ENCODE data around the gene COL18A1.
A peak's percentile ranks its signal among the peaks of the same experiment; 100 is the strongest.

The COL18A1 gene

DNA sequence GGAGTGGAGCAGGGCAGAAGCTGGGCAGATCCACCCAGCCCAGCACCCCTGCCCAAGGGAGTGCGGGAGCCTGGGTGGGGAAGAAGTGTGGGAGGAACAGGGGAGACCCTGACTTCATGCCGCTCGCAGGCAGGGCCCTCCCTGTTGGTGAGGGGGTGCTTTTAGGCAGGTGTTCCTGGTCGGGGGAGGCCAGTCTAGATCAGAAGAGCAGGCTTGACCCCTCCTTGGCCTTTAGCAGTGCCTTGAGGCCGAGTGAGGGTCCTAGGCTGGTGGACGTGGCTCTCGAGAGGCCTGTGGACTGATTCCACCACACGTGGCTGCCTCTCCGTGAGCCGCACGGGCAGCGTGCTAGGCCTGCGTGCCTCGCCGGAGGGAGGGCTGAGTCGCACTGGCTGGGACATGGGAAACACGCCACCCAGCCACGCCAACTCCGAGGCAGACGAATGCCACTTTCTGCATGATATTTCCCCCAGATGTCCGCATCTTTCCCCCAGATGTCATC, 19.4 kb upstream of the COL18A1 start:
- H3K9me3 ChIP-seq (ENCODE audit: control insufficient read depth, low read length), result no peaks in the 10 kb centered on the region
- H3K4me3 ChIP-seq (ENCODE audit: low read length), result no peak overlapping the region
- no peak for DNase-seq (ENCODE audit: low read depth)
- H3K4me1 ChIP-seq (ENCODE audit: control insufficient read depth, insufficient read depth, low read length), result peaks cover 13% of the 10 kb centered on the region
- H3K9ac ChIP-seq (ENCODE audit: low read length), result no peak overlapping the region
- H3K36me3 ChIP-seq (ENCODE audit: control insufficient read depth, insufficient read depth, low read length, severe bottlenecking), result no peaks in the 10 kb centered on the region
- peaks cover 8% of the 10 kb centered on the region for H3K27me3 ChIP-seq (replicated peaks; ENCODE audit: control insufficient read depth, insufficient read depth, low read length)

DNA sequence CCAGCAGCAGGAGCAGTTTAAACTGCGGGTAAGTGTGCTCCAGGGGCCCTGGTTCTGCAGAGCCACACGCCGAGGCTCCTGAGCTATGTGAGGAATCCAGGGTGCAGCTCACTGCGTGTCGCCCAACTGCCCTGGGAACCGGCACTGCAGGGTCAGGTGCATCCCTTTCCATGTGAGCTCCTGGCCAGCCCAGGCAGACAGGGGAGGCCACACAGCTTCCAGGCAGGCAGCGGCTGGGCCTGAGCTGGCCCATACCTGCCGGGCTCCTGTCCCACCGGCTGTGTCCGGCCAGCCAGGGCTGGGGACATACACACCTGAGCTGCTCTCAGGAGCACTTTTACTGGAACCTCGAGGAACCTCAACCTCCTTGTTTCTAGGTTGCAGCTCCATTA, 18.6 kb upstream of the COL18A1 start:
- Histone ChIP-seq H3K4me1 (ENCODE audit: control insufficient read depth, insufficient read depth, low read length) (peaks cover 13% of the 10 kb centered on the region), H3K36me3 (ENCODE audit: control insufficient read depth, insufficient read depth, low read length, severe bottlenecking) (no peaks in the 10 kb centered on the region), H3K4me3 (ENCODE audit: low read length) (peak overlapping the region; percentile 51), H3K27me3 (replicated peaks; ENCODE audit: control insufficient read depth, insufficient read depth, low read length) (peaks cover 7% of the 10 kb centered on the region), H3K9ac (ENCODE audit: low read length) (no peak overlapping the region), H3K9me3 (ENCODE audit: control insufficient read depth, low read length) (no peaks in the 10 kb centered on the region)
- DNase-seq (ENCODE audit: low read depth), result no peak

DNA sequence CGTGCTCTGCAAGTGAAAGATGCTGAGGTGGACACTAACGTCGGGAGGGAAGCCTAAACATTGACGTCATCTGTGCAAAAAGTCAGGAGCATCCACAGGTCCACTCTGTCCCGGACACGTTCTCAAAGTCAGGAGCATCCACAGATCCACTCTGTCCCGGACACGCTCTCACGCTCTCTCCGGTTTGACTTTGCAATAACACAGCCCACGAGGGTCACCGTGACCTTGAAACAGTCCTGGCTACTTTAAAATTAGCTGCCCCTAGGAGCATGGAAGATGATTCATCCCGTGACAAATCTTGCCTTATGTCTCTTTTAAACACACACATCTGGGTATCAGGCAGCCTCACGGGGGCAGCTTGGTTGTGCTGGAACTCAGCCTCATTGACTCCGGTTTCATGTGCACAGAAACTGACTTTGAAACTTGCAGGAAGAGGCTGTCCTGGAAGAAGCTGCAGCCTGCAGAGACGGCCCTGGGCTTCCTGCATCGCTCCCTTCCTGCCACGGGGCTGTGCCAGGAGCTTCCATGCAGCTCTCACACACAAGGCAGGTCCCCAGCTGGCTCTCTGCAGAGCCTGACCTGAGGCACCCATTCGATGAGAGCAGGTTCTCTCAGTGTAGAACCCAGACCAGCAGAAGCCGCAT, 18.1 kb upstream of the COL18A1 start:
- Histone ChIP-seq H3K36me3 (ENCODE audit: control insufficient read depth, insufficient read depth, low read length, severe bottlenecking) (no peaks in the 10 kb centered on the region), H3K9me3 (ENCODE audit: control insufficient read depth, low read length) (no peaks in the 10 kb centered on the region), H3K9ac (ENCODE audit: low read length) (peak overlapping the region; percentile 10), H3K27me3 (replicated peaks; ENCODE audit: control insufficient read depth, insufficient read depth, low read length) (peaks cover 12% of the 10 kb centered on the region), H3K4me3 (ENCODE audit: low read length) (peak overlapping the region; percentile 51), H3K4me1 (ENCODE audit: control insufficient read depth, insufficient read depth, low read length) (peaks cover 13% of the 10 kb centered on the region)
- peak; percentile 91 for DNase-seq (ENCODE audit: low read depth)

- Histone ChIP-seq H3K9ac (ENCODE audit: low read length) (peak overlapping the region; percentile 10), H3K27me3 (replicated peaks; ENCODE audit: control insufficient read depth, insufficient read depth, low read length) (peaks cover 17% of the 10 kb centered on the region), H3K4me3 (ENCODE audit: low read length) (no peak overlapping the region), H3K36me3 (ENCODE audit: control insufficient read depth, insufficient read depth, low read length, severe bottlenecking) (no peaks in the 10 kb centered on the region), H3K4me1 (ENCODE audit: control insufficient read depth, insufficient read depth, low read length) (peaks cover 13% of the 10 kb centered on the region), H3K9me3 (ENCODE audit: control insufficient read depth, low read length) (no peaks in the 10 kb centered on the region)
- DNase-seq (ENCODE audit: low read depth), result no peak
These were observed 17.5 kb upstream of the COL18A1 start for GRCh38 chr21:45387506-45387905.

DNA sequence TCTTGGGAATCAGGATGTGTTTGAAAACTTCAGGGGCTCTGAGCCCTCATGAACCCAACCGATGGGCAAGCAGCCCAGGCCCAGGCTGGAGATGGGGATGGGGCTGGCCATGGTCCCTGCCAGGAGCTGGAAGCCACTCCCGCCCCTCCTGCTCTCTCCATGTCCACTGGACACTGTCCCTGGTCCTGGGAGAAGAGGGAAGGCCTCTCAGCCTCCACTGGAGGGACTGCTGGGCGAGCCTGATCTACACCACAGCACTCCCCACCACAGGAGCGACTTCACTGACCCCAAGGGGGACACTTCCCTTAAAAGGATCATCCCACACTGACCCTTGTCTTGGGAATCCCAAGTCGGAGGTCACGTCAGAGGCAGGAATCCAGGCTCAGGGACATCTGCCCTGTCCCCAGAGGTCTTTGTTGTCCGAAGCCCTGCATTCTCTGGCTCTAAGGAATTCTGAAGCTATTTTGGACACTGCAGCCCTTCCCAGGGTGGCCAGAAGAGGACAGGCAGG, 16.9 kb upstream of the COL18A1 start:
- Histone ChIP-seq H3K27me3 (replicated peaks; ENCODE audit: control insufficient read depth, insufficient read depth, low read length) (peaks cover 17% of the 10 kb centered on the region), H3K4me3 (ENCODE audit: low read length) (no peak overlapping the region), H3K9ac (ENCODE audit: low read length) (no peak overlapping the region), H3K36me3 (ENCODE audit: control insufficient read depth, insufficient read depth, low read length, severe bottlenecking) (no peaks in the 10 kb centered on the region), H3K4me1 (ENCODE audit: control insufficient read depth, insufficient read depth, low read length) (peaks cover 13% of the 10 kb centered on the region), H3K9me3 (ENCODE audit: control insufficient read depth, low read length) (no peaks in the 10 kb centered on the region)
- no peak for DNase-seq (ENCODE audit: low read depth)

DNA sequence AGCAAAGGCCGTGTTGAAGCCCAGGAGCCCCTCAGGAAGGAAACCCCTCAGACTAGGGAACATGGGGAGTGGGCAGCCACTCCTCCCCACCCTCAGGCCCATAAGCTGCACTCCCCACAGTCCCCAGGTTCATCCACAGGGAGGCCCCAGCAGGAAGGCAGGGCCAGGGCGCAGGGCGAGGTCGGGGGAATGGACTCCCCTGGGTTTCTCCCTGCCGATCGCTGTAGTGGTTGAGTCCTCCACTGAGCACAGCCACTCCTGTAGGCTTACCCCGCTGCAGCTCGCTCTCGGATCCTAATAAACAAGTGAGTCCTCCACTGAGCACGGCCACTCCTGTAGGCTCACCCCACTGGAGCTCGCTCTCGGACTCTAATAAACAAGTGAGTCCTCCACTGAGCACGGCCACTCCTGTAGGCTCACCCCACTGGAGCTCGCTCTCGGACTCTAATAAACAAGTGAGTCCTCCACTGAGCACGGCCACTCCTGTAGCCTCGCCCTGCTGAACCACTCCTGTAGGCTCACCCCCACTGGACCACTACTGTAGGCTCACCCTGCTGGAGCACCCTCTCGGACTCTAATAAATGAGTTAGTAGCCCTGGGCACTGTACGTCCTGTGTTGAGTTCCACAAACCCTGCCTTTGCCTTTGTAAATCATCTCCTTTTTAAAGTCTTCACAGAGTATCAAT, 16.2 kb upstream of the COL18A1 start:
- H3K9me3 ChIP-seq (ENCODE audit: control insufficient read depth, low read length), result no peaks in the 10 kb centered on the region
- H3K4me1 ChIP-seq (ENCODE audit: control insufficient read depth, insufficient read depth, low read length), result peaks cover 13% of the 10 kb centered on the region
- DNase-seq (ENCODE audit: low read depth), result no peak
- no peak overlapping the region for H3K9ac ChIP-seq (ENCODE audit: low read length)
- no peaks in the 10 kb centered on the region for H3K36me3 ChIP-seq (ENCODE audit: control insufficient read depth, insufficient read depth, low read length, severe bottlenecking)
- no peak overlapping the region for H3K4me3 ChIP-seq (ENCODE audit: low read length)
- H3K27me3 ChIP-seq (replicated peaks; ENCODE audit: control insufficient read depth, insufficient read depth, low read length), result peaks cover 17% of the 10 kb centered on the region

GRCh38 chr21:45390121-45390751, 14.7 kb upstream of the COL18A1 start:
- Histone ChIP-seq H3K4me1 (ENCODE audit: control insufficient read depth, insufficient read depth, low read length) (peaks cover 13% of the 10 kb centered on the region), H3K36me3 (ENCODE audit: control insufficient read depth, insufficient read depth, low read length, severe bottlenecking) (no peaks in the 10 kb centered on the region), H3K9ac (ENCODE audit: low read length) (no peak overlapping the region), H3K27me3 (replicated peaks; ENCODE audit: control insufficient read depth, insufficient read depth, low read length) (peaks cover 18% of the 10 kb centered on the region), H3K4me3 (ENCODE audit: low read length) (no peak overlapping the region), H3K9me3 (ENCODE audit: control insufficient read depth, low read length) (no peaks in the 10 kb centered on the region)
- DNase-seq (ENCODE audit: low read depth), result no peak

GRCh38 chr21:45390831-45391742, 13.9 kb upstream of the COL18A1 start:
- Histone ChIP-seq H3K27me3 (replicated peaks; ENCODE audit: control insufficient read depth, insufficient read depth, low read length) (peaks cover 18% of the 10 kb centered on the region), H3K36me3 (ENCODE audit: control insufficient read depth, insufficient read depth, low read length, severe bottlenecking) (no peaks in the 10 kb centered on the region), H3K9me3 (ENCODE audit: control insufficient read depth, low read length) (no peaks in the 10 kb centered on the region), H3K9ac (ENCODE audit: low read length) (no peak overlapping the region), H3K4me1 (ENCODE audit: control insufficient read depth, insufficient read depth, low read length) (peaks cover 13% of the 10 kb centered on the region), H3K4me3 (ENCODE audit: low read length) (no peak overlapping the region)
- no peak for DNase-seq (ENCODE audit: low read depth)

GRCh38 chr21:45391743-45392572, 13.0 kb upstream of the COL18A1 start:
- H3K9me3 ChIP-seq (ENCODE audit: control insufficient read depth, low read length), result no peaks in the 10 kb centered on the region
- no peak overlapping the region for H3K4me3 ChIP-seq (ENCODE audit: low read length)
- peaks cover 6% of the 10 kb centered on the region for H3K4me1 ChIP-seq (ENCODE audit: control insufficient read depth, insufficient read depth, low read length)
- H3K9ac ChIP-seq (ENCODE audit: low read length), result no peak overlapping the region
- H3K36me3 ChIP-seq (ENCODE audit: control insufficient read depth, insufficient read depth, low read length, severe bottlenecking), result no peaks in the 10 kb centered on the region
- H3K27me3 ChIP-seq (replicated peaks; ENCODE audit: control insufficient read depth, insufficient read depth, low read length), result peaks cover 18% of the 10 kb centered on the region
- DNase-seq (ENCODE audit: low read depth), result no peak

DNA sequence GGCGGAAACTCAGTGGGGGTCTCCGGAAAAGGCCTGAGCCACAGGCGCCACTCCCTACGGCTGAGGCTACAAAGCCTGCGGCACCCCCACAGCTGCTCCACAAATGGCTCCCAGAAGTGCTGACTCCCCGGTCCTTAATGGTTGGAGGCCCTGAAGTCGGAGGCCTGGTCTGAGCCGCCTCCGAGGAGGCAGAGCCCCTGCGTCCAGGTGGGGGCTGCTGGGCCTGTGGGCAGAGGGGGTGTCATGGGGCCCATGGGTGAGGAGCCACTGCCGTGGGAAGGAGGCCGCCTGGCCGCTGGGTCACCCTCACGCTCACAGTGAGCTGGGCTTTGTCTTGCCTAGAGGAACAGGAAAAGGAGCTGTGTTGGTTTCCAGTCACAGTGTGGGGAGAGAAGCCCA, 12.4 kb upstream of the COL18A1 start:
- H3K4me1 ChIP-seq (ENCODE audit: control insufficient read depth, insufficient read depth, low read length), result no peaks in the 10 kb centered on the region
- no peaks in the 10 kb centered on the region for H3K9me3 ChIP-seq (ENCODE audit: control insufficient read depth, low read length)
- DNase-seq (ENCODE audit: low read depth), result no peak
- H3K4me3 ChIP-seq (ENCODE audit: low read length), result no peak overlapping the region
- peaks cover 18% of the 10 kb centered on the region for H3K27me3 ChIP-seq (replicated peaks; ENCODE audit: control insufficient read depth, insufficient read depth, low read length)
- no peaks in the 10 kb centered on the region for H3K36me3 ChIP-seq (ENCODE audit: control insufficient read depth, insufficient read depth, low read length, severe bottlenecking)
- no peak overlapping the region for H3K9ac ChIP-seq (ENCODE audit: low read length)

Data from adipocyte (in vitro differentiated cells).